Naive thymus-derived CD4-positive, alpha-beta T cell (primary cell): ENCODE results near the gene VAV3. TPM values are rescaled to one million over a fixed set of nuclear protein-coding genes. Genes with fewer than 3 reads are reported as not detected.

Experiments
- ATAC-seq: fragments of 150-1000 bp; cut with Tn5 transposase; 2 replicates; pipeline ENCODE4 v1.10.0; 2021; ENCODE audit warnings: mild to moderate bottlenecking, moderate library complexity
- CTCF ChIA-PET: fragments of 350-600 bp; sonication (Branson Sonifier 250); formaldehyde crosslinking; loops from one replicate; lab custom pipeline; 2021; ENCODE audit warnings: antibody characterized with exemption; lab: Charles Lee
- POLR2A ChIA-PET: fragments of 350-600 bp; sonication (Branson Sonifier 250); formaldehyde crosslinking; loops from one replicate; lab custom pipeline; 2021; ENCODE audit warnings: antibody characterized with exemption, inconsistent platforms; lab: Charles Lee
- DNase-seq, 9 donors: peaks; one replicate each; pipeline versions ENCODE4 v3.0.0 to v3.0.0-alpha.2; 2020 to 2022; ENCODE audit warnings: mixed read lengths in 1 of 9
- H3K27ac ChIP-seq: one replicate; pipeline ENCODE4 v1.7.0; 2013; ENCODE audit warnings: mild to moderate bottlenecking, low read depth, low read length, moderate library complexity
- H3K27me3 ChIP-seq, 2 donors: one replicate each; pipeline ENCODE4 v1.7.0; 2013; ENCODE audit warnings: low read length in 2 of 2, mild to moderate bottlenecking in 2 of 2, moderate library complexity in 2 of 2; ENCODE audit not compliant: control insufficient read depth in 2 of 2, insufficient read depth in 2 of 2
- H3K36me3 ChIP-seq, 3 experiments: 1 replicate in 2 of 3; 2 replicates in 1 of 3; pipeline ENCODE4 v1.7.0; 2013; ENCODE audit warnings: low read length in 3 of 3, mild to moderate bottlenecking in 3 of 3, moderate library complexity in 1 of 3; ENCODE audit not compliant: insufficient read depth in 3 of 3, control insufficient read depth in 2 of 3
- H3K4me1 ChIP-seq, 2 donors: one replicate each; pipeline ENCODE4 v1.7.0; 2013; ENCODE audit warnings: low read length in 2 of 2, mild to moderate bottlenecking in 2 of 2, moderate library complexity in 1 of 2; ENCODE audit not compliant: control insufficient read depth in 2 of 2, insufficient read depth in 2 of 2
- H3K4me3 ChIP-seq: 2 replicates; pipeline ENCODE4 v1.7.0; 2013; ENCODE audit warnings: mild to moderate bottlenecking, low read length
- H3K9me3 ChIP-seq, 3 experiments: 1 replicate in 2 of 3; 2 replicates in 1 of 3; pipeline ENCODE4 v1.7.0; 2013; ENCODE audit warnings: low read length in 3 of 3; ENCODE audit not compliant: control insufficient read depth in 2 of 3
- H3K27ac Mint-ChIP-seq, 9 donors: one replicate each; pipeline ENCODE4 v1.8.0; 2020 to 2022; ENCODE audit warnings: mixed read lengths in 9 of 9, mild to moderate bottlenecking in 8 of 9, moderate library complexity in 5 of 9, inconsistent platforms in 2 of 9
- H3K27me3 Mint-ChIP-seq, 5 donors: one replicate each; pipeline ENCODE4 v1.8.0; 2021 to 2022; ENCODE audit warnings: mixed read lengths in 5 of 5, mild to moderate bottlenecking in 1 of 5
- H3K36me3 Mint-ChIP-seq, 5 donors: one replicate each; pipeline ENCODE4 v1.8.0; 2020 to 2022; ENCODE audit warnings: mixed read lengths in 5 of 5, mild to moderate bottlenecking in 3 of 5, inconsistent platforms in 1 of 5
- H3K4me1 Mint-ChIP-seq, 7 donors: one replicate each; pipeline ENCODE4 v1.8.0; 2020 to 2022; ENCODE audit warnings: mixed read lengths in 7 of 7, mild to moderate bottlenecking in 3 of 7, inconsistent platforms in 1 of 7
- H3K4me3 Mint-ChIP-seq, 10 donors: one replicate each; pipeline ENCODE4 v1.8.0; 2020 to 2022; ENCODE audit warnings: mild to moderate bottlenecking in 10 of 10, mixed read lengths in 10 of 10, moderate library complexity in 6 of 10, inconsistent platforms in 2 of 10
- H3K9me3 Mint-ChIP-seq, 11 donors: one replicate each; pipeline ENCODE4 v1.8.0; 2020 to 2022; ENCODE audit warnings: mixed read lengths in 11 of 11, mild to moderate bottlenecking in 4 of 11, inconsistent platforms in 1 of 11, moderate library complexity in 1 of 11
- intact Hi-C, 2 donors: fragments of 100-400 bp; cut with micrococcal nuclease; formaldehyde crosslinking; loops; one replicate each; pipeline ENCODE4 v1.15.1; 2023
- polyA plus RNA-seq, 2 donors: library from polyadenylated mRNA; unstranded; fragments of 300-500 nt; fragmentation: Illumina TruSeq; gene quantifications; one replicate each; pipeline ENCODE4 v1.2.3, GENCODE V29; 2021
- total RNA-seq, 6 experiments: library from RNA in 5 of 6; stranded (reverse) in 5 of 6; gene quantifications; 1 replicate in 5 of 6; 2 replicates in 1 of 6; pipeline ENCODE4 v1.2.3 and lab custom pipeline; 2021 to 2026

The VAV3 gene
- total and polyA plus RNA-seq, 7 experiments from 2014 or later = 1.3 to 23.2 (median 2.7) TPM

DNA sequence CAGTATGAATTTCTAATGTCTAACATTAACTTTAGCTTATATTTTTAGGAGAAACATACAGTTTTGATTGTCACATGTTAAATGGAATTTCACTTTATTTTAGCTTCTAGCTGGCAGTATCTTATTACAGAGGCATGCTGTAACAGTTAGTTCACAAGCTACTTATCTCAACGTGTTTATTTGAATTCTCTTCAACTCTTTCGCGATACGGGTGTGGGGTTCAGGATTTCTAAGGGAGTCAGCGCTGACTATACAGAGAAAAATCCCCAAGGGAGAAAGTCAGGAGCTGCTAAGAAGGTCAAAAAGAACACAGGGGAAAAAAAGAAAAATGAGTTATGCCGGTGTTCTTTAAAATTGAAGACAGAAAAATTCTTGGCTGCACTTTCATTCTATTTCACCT lies 296.2 kb downstream of the VAV3 start:
- Histone ChIP-seq H3K4me1 (no peaks in the 10 kb centered on the region), H3K36me3 (no peaks in the 10 kb centered on the region), H3K27me3 (no peaks in the 10 kb centered on the region), H3K9me3 (no peaks in the 10 kb centered on the region), H3K4me3 (no peak overlapping the region), H3K27ac (no peak overlapping the region)
- Mint-ChIP-seq H3K27ac (no peak overlapping the region), H3K9me3 (no peaks in the 10 kb centered on the region), H3K27me3 (no peaks in the 10 kb centered on the region), H3K4me1 (no peaks in the 10 kb centered on the region), H3K4me3 (no peak overlapping the region), H3K36me3 (peaks cover 0 to 13% (median 3%) of the 10 kb centered on the region in 5 donors)
- ChIA-PET CTCF (no interaction called here), POLR2A (no interaction called here)
- ATAC-seq (no peak), DNase-seq (no peak)
- intact Hi-C loops = no loop called here

GRCh38 chr1:107666493-107666892 lies 298.5 kb downstream of the VAV3 start:
- no peak overlapping the region for H3K27ac Mint-ChIP-seq
- ChIA-PET POLR2A (no interaction called here), CTCF (no interaction called here)
- H3K27ac ChIP-seq = no peak overlapping the region
- ATAC-seq (no peak), DNase-seq (no peak)
- no peaks in the 10 kb centered on the region for H3K9me3 ChIP-seq
- H3K4me3 Mint-ChIP-seq = no peak overlapping the region
- no peaks in the 10 kb centered on the region for H3K36me3 ChIP-seq
- no peaks in the 10 kb centered on the region for H3K27me3 ChIP-seq
- intact Hi-C loops = no loop called here
- H3K4me1 Mint-ChIP-seq = no peaks in the 10 kb centered on the region
- peaks cover 0 to 9% (median 3%) of the 10 kb centered on the region in 5 donors for H3K36me3 Mint-ChIP-seq
- no peaks in the 10 kb centered on the region for H3K27me3 Mint-ChIP-seq
- H3K9me3 Mint-ChIP-seq = no peaks in the 10 kb centered on the region
- H3K4me1 ChIP-seq = no peaks in the 10 kb centered on the region
- H3K4me3 ChIP-seq = no peak overlapping the region

- Mint-ChIP-seq H3K4me3 (no peak overlapping the region), H3K9me3 (no peaks in the 10 kb centered on the region), H3K4me1 (no peaks in the 10 kb centered on the region), H3K27ac (no peak overlapping the region), H3K36me3 (peaks cover 0 to 9% (median 0%) of the 10 kb centered on the region in 5 donors), H3K27me3 (no peaks in the 10 kb centered on the region)
- no peak for DNase-seq
- Histone ChIP-seq H3K27me3 (no peaks in the 10 kb centered on the region), H3K4me1 (no peaks in the 10 kb centered on the region), H3K4me3 (no peak overlapping the region), H3K36me3 (no peaks in the 10 kb centered on the region), H3K27ac (no peak overlapping the region), H3K9me3 (no peaks in the 10 kb centered on the region)
- ChIA-PET POLR2A (no interaction called here), CTCF (no interaction called here)
- intact Hi-C loops = no loop called here
- no peak for ATAC-seq
Measured at GRCh38 chr1:107664982-107665925, 299.7 kb downstream of the VAV3 start.

DNA sequence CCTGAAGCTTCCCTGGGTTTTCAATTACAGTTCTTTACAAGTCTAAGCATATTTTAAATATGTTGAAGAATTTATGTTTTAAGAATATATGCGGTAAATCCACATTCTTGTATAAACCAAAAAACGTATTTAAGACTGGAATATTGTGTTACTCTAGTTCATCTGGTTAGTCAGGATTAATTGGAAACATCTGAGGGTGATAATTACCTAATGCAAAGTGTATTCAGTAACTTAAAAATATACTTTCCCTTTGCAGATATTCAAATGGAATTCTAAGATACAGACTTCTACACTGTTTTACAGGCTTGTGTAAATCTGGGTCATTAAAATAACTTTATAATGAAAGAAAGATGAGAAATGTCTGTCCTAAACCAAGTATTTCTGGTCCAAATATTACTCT lies 302.0 kb downstream of the VAV3 start:
- Histone ChIP-seq H3K36me3 (no peaks in the 10 kb centered on the region), H3K4me1 (no peaks in the 10 kb centered on the region), H3K4me3 (no peak overlapping the region), H3K27me3 (no peaks in the 10 kb centered on the region), H3K9me3 (no peaks in the 10 kb centered on the region), H3K27ac (no peak overlapping the region)
- H3K4me1 Mint-ChIP-seq = no peaks in the 10 kb centered on the region
- H3K27ac Mint-ChIP-seq = no peak overlapping the region
- ChIA-PET CTCF (no interaction called here), POLR2A (no interaction called here)
- H3K4me3 Mint-ChIP-seq = no peak overlapping the region
- no peak for DNase-seq
- H3K27me3 Mint-ChIP-seq = no peaks in the 10 kb centered on the region
- no peak for ATAC-seq
- intact Hi-C loops = no loop called here
- peaks cover 0 to 9% (median 0%) of the 10 kb centered on the region in 5 donors for H3K36me3 Mint-ChIP-seq
- H3K9me3 Mint-ChIP-seq = no peaks in the 10 kb centered on the region

DNA sequence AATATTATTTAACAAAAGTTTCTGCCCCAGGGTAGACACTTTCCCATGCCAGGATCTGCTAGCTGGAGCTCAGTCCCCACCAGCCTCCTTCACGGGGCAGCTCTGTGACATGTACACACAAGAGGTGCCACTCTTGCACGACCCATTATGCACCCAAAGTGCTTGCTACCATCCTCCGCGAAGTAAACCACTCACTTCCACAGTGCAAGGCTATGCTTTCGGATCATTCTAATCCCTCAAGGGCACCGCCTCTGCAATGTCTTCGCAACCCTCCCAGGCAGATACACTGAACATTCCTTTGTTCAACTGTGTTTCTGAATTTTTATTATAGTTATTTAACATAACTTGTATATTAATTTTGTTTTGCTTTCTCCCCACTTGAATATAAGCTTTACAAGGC lies 303.8 kb downstream of the VAV3 start:
- CTCF ChIA-PET = no interaction called here
- Histone ChIP-seq H3K27me3 (no peaks in the 10 kb centered on the region), H3K4me1 (no peaks in the 10 kb centered on the region), H3K9me3 (no peaks in the 10 kb centered on the region), H3K36me3 (no peaks in the 10 kb centered on the region), H3K27ac (no peak overlapping the region), H3K4me3 (no peak overlapping the region)
- no peaks in the 10 kb centered on the region for H3K27me3 Mint-ChIP-seq
- H3K4me3 Mint-ChIP-seq = no peak overlapping the region
- H3K36me3 Mint-ChIP-seq = peaks cover 0 to 9% (median 0%) of the 10 kb centered on the region in 5 donors
- no peaks in the 10 kb centered on the region for H3K4me1 Mint-ChIP-seq
- no peak overlapping the region for H3K27ac Mint-ChIP-seq
- DNase-seq = no peak
- H3K9me3 Mint-ChIP-seq = no peaks in the 10 kb centered on the region
- ATAC-seq = no peak
- intact Hi-C loops = no loop called here
- POLR2A ChIA-PET = no interaction called here

DNA sequence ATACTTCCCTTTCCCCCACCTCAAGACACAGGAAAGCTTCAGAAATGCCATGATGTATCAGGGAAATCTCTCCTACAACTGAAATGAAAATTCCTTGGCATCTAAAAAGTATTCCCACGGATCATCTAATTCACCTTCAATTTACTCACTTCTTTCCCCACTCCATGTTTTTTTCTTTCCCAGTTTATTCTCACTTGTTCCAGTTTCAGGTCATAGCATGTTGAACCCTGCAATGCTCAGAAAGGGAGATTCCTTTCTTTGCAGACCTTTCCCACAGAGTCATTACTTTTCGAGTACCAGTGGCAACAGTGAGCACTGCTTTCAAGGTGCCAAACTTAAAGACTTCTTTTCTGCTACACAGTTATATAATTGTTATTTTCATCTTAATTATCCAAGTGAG lies 305.0 kb downstream of the VAV3 start:
- Mint-ChIP-seq H3K4me1 (no peaks in the 10 kb centered on the region), H3K9me3 (no peaks in the 10 kb centered on the region), H3K36me3 (peaks cover 0 to 9% (median 0%) of the 10 kb centered on the region in 5 donors), H3K4me3 (no peak overlapping the region), H3K27ac (no peak overlapping the region), H3K27me3 (no peaks in the 10 kb centered on the region)
- H3K27me3 ChIP-seq = no peaks in the 10 kb centered on the region
- ChIA-PET CTCF (no interaction called here), POLR2A (no interaction called here)
- no peak overlapping the region for H3K4me3 ChIP-seq
- H3K27ac ChIP-seq = no peak overlapping the region
- no peaks in the 10 kb centered on the region for H3K9me3 ChIP-seq
- H3K4me1 ChIP-seq = no peaks in the 10 kb centered on the region
- DNase-seq (no peak), ATAC-seq (no peak)
- no peaks in the 10 kb centered on the region for H3K36me3 ChIP-seq
- intact Hi-C loops = no loop called here

DNA sequence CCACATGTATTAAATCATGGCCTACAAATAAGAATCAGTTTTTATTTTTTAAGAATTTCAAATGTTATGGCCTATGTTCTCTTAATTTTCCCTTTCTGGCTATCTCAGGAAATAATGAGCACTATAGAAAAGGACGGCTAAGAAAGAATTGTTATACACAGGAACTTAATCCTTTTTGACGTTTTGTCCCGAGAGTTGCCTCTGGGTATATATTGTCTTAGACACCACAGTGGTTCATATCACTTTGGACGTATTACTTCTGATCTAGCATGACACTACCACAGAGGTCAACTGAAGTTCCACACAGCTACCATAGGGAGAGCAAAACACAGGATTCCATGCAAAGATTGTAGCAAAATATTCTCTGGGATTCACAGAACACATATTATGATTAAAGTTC lies 307.6 kb downstream of the VAV3 start:
- Histone ChIP-seq H3K36me3 (no peaks in the 10 kb centered on the region), H3K9me3 (no peaks in the 10 kb centered on the region), H3K27ac (no peak overlapping the region), H3K4me3 (no peak overlapping the region), H3K27me3 (no peaks in the 10 kb centered on the region), H3K4me1 (no peaks in the 10 kb centered on the region)
- Mint-ChIP-seq H3K4me1 (no peaks in the 10 kb centered on the region), H3K4me3 (no peak overlapping the region), H3K9me3 (no peaks in the 10 kb centered on the region), H3K36me3 (no peaks in the 10 kb centered on the region), H3K27ac (no peak overlapping the region), H3K27me3 (no peaks in the 10 kb centered on the region)
- intact Hi-C loops = no loop called here
- ChIA-PET CTCF (no interaction called here), POLR2A (no interaction called here)
- DNase-seq (no peak), ATAC-seq (no peak)
